IMR-90 (cell line): ENCODE measurements around the gene CTDSP2.

Experiments
- BHLHE40 ChIP-seq: fragments of 150-350 bp; IDR thresholded peaks from 2 replicates; pipeline ENCODE4 v1.6.1; 2016; ENCODE audit warnings: mild to moderate bottlenecking, low read depth, low read length
- CTCF ChIP-seq: conservative IDR thresholded peaks from 2 replicates; pipeline ENCODE4 v1.5.1; 2012; ENCODE audit warnings: mild to moderate bottlenecking, low read depth, low read length, improper control_type of control experiment
- USF2 ChIP-seq: fragments of 150-350 bp; IDR thresholded peaks from 2 replicates; pipeline ENCODE4 v1.6.1; 2017; ENCODE audit warnings: mild to moderate bottlenecking, antibody characterized with exemption, low read length, low read depth

GRCh38 chr12:57809425-57809824, 37.1 kb downstream of the CTDSP2 start:
- TF ChIP-seq CTCF: no peak
- TF ChIP-seq BHLHE40: no peak
- no peak for TF ChIP-seq USF2
